Left renal cortex interstitium (tissue), 4 donors: ENCODE data around the gene RASD2. TPM values are rescaled to one million over a fixed set of nuclear protein-coding genes. Genes with fewer than 3 reads are reported as not detected.
"Not testable (repeated sequence)": the region's sequence is repeated elsewhere in the genome, so short reads cannot be mapped to it uniquely, and the experiment has no call there.

Experiments
- DNase-seq, 4 donors: peaks; one replicate each; pipeline ENCODE4 v3.0.0-alpha.2; 2013; ENCODE audit warnings: low read depth in 4 of 4, low spot score in 2 of 4, missing footprints in 1 of 4
- polyA plus RNA-seq, 4 donors: library from polyadenylated mRNA; unstranded; fragments of 120-200 nt; gene quantifications; one replicate each; pipeline ENCODE4 v1.2.1, GENCODE V29; 2013; ENCODE audit not compliant: insufficient read length in 4 of 4

Gene RASD2
- polyA plus RNA-seq = 1 to 10 TPM; 1.5 to 2.9 (median 2.1) TPM

GRCh38 chr22:35540595-35541253, at the start of gene RASD2:
Gene RASD2, plus strand, starts transcription at chr22:35540831. Its CDS starts 5,979 bp downstream, at chr22:35546810.
- no peak for DNase-seq

- not testable (repeated sequence) for DNase-seq
Observed at GRCh38 chr22:35491061-35491907, 49.3 kb upstream of the RASD2 start.

GRCh38 chr22:35491908-35492380, 48.7 kb upstream of the RASD2 start:
- no peak for DNase-seq

- no peak for DNase-seq
Observed at GRCh38 chr22:35493074-35493473, 47.6 kb upstream of the RASD2 start.

GRCh38 chr22:35495711-35496110, 44.9 kb upstream of the RASD2 start:
- not testable (repeated sequence) for DNase-seq

- no peak for DNase-seq
Observed at GRCh38 chr22:35496768-35497312, 43.8 kb upstream of the RASD2 start.

DNA sequence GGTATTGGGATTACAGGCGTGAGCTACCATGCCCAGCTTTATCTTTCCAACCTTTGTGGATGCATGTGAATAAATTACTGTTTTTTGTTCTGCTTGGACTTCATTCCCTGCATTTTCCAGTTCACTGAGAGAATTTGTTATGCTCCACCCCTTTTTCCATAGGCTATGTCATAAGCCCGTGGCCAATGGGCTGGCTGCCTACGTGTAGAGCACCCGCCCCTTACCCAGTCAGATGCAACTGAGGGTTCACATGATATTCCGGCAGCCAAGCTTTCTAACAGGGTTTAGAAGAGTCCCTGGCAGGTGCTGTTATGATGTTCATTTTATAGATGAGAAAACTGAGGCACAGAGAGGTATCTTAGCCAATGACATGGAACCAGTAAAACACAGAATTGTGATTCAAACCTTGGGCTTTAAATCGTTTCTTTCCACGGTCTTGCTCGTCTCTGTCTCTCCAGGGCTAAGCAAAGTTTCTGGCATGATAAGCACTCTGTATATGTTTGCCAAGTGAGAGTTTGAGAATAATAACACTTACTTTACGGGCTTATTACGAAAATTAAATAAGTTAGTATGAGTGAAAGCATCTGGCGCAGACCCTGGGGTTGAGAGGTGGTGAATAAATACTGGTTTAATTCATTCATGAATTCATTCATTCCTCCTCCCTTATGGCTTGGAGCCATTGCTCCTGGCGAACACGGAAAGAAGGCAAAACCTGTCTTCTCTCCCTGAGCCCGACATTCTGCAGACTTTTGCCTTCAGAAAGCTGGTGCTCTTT, 42.4 kb upstream of the RASD2 start:
- no peak for DNase-seq

DNA sequence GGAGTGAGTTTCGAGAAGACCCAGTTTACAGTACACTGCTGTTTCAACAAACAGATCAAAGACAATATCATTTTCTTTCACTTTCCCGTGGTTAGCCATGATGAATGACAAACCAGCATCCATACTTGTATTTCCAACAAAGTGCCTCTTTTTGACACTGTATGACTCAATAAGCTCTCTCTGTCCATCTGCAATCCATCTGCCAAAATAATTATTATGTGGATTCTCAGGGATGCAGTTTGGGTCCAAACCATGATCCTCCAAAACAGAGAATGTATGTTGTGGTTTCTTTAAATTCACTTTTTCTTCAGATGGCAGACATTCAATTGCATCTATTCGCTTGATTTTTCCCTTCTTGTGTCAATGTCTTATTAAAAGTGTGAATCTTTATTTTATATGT, 37.8 kb upstream of the RASD2 start:
- no peak for DNase-seq

GRCh38 chr22:35505399-35506258, 35.0 kb upstream of the RASD2 start:
- no peak for DNase-seq

DNA sequence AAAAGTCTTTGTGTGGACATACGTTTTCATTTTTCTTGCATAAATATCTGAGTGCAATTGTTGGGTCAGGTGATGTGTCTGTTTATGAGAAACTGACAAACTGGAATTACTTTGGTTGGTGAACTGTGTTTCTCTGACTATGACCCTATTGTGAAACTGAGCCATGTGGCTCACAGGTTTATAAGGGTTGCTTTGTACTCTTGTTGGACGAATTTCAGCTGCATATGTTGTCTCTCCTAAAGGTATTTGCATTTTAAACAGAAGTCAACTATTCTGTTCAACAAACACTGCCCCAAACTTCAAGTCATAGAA, 34.4 kb upstream of the RASD2 start:
- no peak for DNase-seq

- DNase-seq = not testable (repeated sequence)
Observed at GRCh38 chr22:35507851-35508250, 32.8 kb upstream of the RASD2 start.

- DNase-seq = no peak
Observed at GRCh38 chr22:35509451-35509850, 31.2 kb upstream of the RASD2 start.

DNA sequence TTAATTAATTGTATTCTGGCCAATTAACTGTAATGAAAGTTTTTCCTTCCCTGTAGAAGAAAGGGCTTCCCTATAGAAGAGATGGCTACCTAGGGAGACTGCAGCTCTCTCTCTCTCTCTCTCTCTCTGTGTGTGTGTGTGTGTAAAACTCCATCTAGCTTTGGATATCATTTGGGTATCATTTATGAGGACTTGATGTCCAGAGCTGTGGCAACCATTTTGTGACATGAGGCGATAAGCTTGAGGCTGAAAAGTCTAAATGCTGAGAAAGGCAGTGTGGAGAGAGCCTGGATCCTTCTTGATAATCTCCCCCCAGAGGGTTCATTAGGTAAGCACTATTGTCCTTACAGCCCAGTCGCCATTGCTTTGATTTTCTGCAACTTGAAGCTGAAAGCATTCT, 30.7 kb upstream of the RASD2 start:
- DNase-seq = no peak

GRCh38 chr22:35510481-35510934, 30.1 kb upstream of the RASD2 start:
- no peak for DNase-seq

GRCh38 chr22:35510951-35511350, 29.7 kb upstream of the RASD2 start:
- no peak for DNase-seq

- no peak for DNase-seq
Observed at GRCh38 chr22:35514366-35514765, 26.3 kb upstream of the RASD2 start.

GRCh38 chr22:35515952-35516351, 24.7 kb upstream of the RASD2 start:
- not testable (repeated sequence) for DNase-seq

DNA sequence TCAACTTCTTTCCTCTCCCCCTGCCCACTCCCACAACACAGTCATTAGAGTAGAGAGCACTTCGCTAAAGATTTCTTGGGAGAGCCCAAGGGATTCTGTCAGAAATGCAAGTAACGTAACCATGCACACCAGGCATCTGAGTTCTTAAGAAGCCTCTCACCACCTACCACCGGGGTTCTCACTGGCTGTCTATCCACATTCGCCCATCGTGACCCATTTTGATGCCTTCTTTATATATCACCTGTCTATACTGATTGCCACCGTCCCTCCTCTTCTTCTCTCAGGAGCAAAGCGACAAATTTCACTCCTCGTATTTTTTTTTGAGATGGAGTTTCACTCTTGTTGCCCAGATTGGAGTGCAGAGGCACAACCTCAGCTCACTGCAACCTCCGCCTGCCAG, 23.9 kb upstream of the RASD2 start:
- DNase-seq = no peak

GRCh38 chr22:35517207-35517606, 23.4 kb upstream of the RASD2 start:
- no peak for DNase-seq
